Mucosa of descending colon (tissue), 3 donors: ENCODE results near the gene KDM7A. TPM values are rescaled to one million over a fixed set of nuclear protein-coding genes. Genes with fewer than 3 reads are reported as not detected.
"Not testable (repeated sequence)": the region's sequence is repeated elsewhere in the genome, so short reads cannot be mapped to it uniquely, and the experiment has no call there.

Source experiments
- ATAC-seq: fragments of 200-7000 bp; cut with Tn5 transposase; one replicate; pipeline ENCODE4 v1.9.1; 2020; ENCODE audit warnings: mild to moderate bottlenecking, moderate library complexity
- DNase-seq, 3 donors: peaks; one replicate each; pipeline ENCODE4 v3.0.0-alpha.2; 2020
- H3K36me3 ChIP-seq: fragments of 200-600 bp; one replicate; pipeline ENCODE4 v1.8.0; 2021; ENCODE audit warnings: low read depth, mild to moderate bottlenecking
- H3K4me1 ChIP-seq: fragments of 200-600 bp; one replicate; pipeline ENCODE4 v1.8.0; 2021; ENCODE audit warnings: low read depth, mild to moderate bottlenecking
- H3K4me3 ChIP-seq: fragments of 200-600 bp; one replicate; pipeline ENCODE4 v1.8.0; 2021; ENCODE audit warnings: mild to moderate bottlenecking
- H3K9me3 ChIP-seq: fragments of 200-600 bp; one replicate; pipeline ENCODE4 v1.8.0; 2021; ENCODE audit warnings: mild to moderate bottlenecking
- CTCF ChIP-seq: fragments of 200-600 bp; IDR thresholded peaks from one replicate; pipeline ENCODE4 v1.8.0; 2022; ENCODE audit warnings: antibody characterized with exemption, mild to moderate bottlenecking
- intact Hi-C, 2 donors: fragments of 100-400 bp; cut with DNase I in 1 of 2; cut with micrococcal nuclease in 1 of 2; formaldehyde crosslinking; loops; one replicate each; pipeline versions ENCODE4 v1.11.0 to v1.11.1; 2022; cut with DNase I, micrococcal nuclease
- total RNA-seq, 3 donors: library from RNA; stranded (reverse); fragmentation: NEBNext Ultra II Directional in 2 of 3; extraction: Animal tissue kit (Norgen Biotek cat#: 25700) in 2 of 3; gene quantifications; one replicate each; pipeline versions ENCODE4 v1.2.1 to v1.2.4, GENCODE V29; 2021 to 2023
- donor health status: DM: no; HTN: no; CAD: no; lungs with moderate emphysema.
- donor health status: DM: no; HTN: no; CAD: no.
- donor health status: DM: no; HTN: yes; CAD: no.

Gene KDM7A
- total RNA-seq, 3 donors from 2014 or later, result 27.4 to 45.4 (median 27.9) TPM

- Histone ChIP-seq H3K4me3 (no peak overlapping the region), H3K9me3 (no peaks in the 10 kb centered on the region), H3K4me1 (no peaks in the 10 kb centered on the region), H3K36me3 (no peaks in the 10 kb centered on the region)
- intact Hi-C loops, result no loop called here
- no peak for ATAC-seq
- TF ChIP-seq CTCF, result no peak
- no peak for DNase-seq
These were observed 49.2 kb downstream of the KDM7A start for GRCh38 chr7:140127360-140128127.

GRCh38 chr7:140126435-140127034, 50.2 kb downstream of the KDM7A start:
- DNase-seq, result no peak
- Histone ChIP-seq H3K36me3 (no peaks in the 10 kb centered on the region), H3K9me3 (no peaks in the 10 kb centered on the region), H3K4me3 (no peak overlapping the region), H3K4me1 (no peaks in the 10 kb centered on the region)
- no peak for ATAC-seq
- intact Hi-C loops, result no loop called here
- no peak for TF ChIP-seq CTCF

GRCh38 chr7:140122965-140123364, 53.8 kb downstream of the KDM7A start:
- no peaks in the 10 kb centered on the region for H3K9me3 ChIP-seq
- H3K4me1 ChIP-seq, result no peaks in the 10 kb centered on the region
- TF ChIP-seq CTCF, result no peak
- intact Hi-C loops, result no loop called here
- no peaks in the 10 kb centered on the region for H3K36me3 ChIP-seq
- H3K4me3 ChIP-seq, result no peak overlapping the region
- ATAC-seq (no peak), DNase-seq (no peak)

- DNase-seq (no peak), ATAC-seq (no peak)
- Histone ChIP-seq H3K4me3 (no peak overlapping the region), H3K9me3 (no peaks in the 10 kb centered on the region), H3K36me3 (peaks cover 2% of the 10 kb centered on the region), H3K4me1 (no peaks in the 10 kb centered on the region)
- intact Hi-C loops, result no loop called here
- TF ChIP-seq CTCF, result no peak
These were observed 55.5 kb downstream of the KDM7A start for GRCh38 chr7:140121326-140121725.

GRCh38 chr7:140114817-140115216, 62.0 kb downstream of the KDM7A start:
- H3K4me3 ChIP-seq, DNase-seq, ATAC-seq, H3K4me1 ChIP-seq, intact Hi-C loops, H3K9me3 ChIP-seq: not testable (repeated sequence)
- H3K36me3 ChIP-seq, result peaks cover 10% of the 10 kb centered on the region

- ATAC-seq, H3K9me3 ChIP-seq, intact Hi-C loops: not testable (repeated sequence)
These were observed 68.0 kb downstream of the KDM7A start for GRCh38 chr7:140108777-140109176.

More at GRCh38 chr7:140108777-140109176, 68.0 kb downstream of the KDM7A start:
- not testable (repeated sequence) for H3K4me1 ChIP-seq, H3K4me3 ChIP-seq, DNase-seq
- peaks cover 11% of the 10 kb centered on the region for H3K36me3 ChIP-seq
